ENCODE results near the gene OSM.

OSM gene

GRCh38 chr22:30285176-30285845 lies 18.7 kb upstream of the OSM start:
- no peak for DNase-seq

GRCh38 chr22:30284666-30285065 lies 18.0 kb upstream of the OSM start:
- DNase-seq, result no peak

- DNase-seq, result no peak
These were observed 17.5 kb upstream of the OSM start for GRCh38 chr22:30284172-30284571.

GRCh38 chr22:30283342-30283741 lies 16.7 kb upstream of the OSM start:
- no peak for DNase-seq

- no peak for DNase-seq
These were observed 16.0 kb upstream of the OSM start for GRCh38 chr22:30282616-30283046.

- no peak for DNase-seq
These were observed 13.9 kb upstream of the OSM start for GRCh38 chr22:30280505-30280904.

GRCh38 chr22:30279932-30280331 lies 13.3 kb upstream of the OSM start:
- no peak for DNase-seq

- no peak for DNase-seq
These were observed 12.6 kb upstream of the OSM start for GRCh38 chr22:30279046-30279788.

- DNase-seq, result peak; percentile 74
These were observed 11.1 kb upstream of the OSM start for GRCh38 chr22:30277547-30278344.

GRCh38 chr22:30276039-30276438 lies 9.4 kb upstream of the OSM start:
- DNase-seq, result no peak

GRCh38 chr22:30275625-30276024 lies 9.0 kb upstream of the OSM start:
- DNase-seq, result no peak

GRCh38 chr22:30274437-30274812 lies 7.8 kb upstream of the OSM start:
- no peak for DNase-seq

GRCh38 chr22:30273711-30274436 lies 7.2 kb upstream of the OSM start:
- no peak for DNase-seq

- DNase-seq, result no peak
These were observed 6.3 kb upstream of the OSM start for GRCh38 chr22:30272781-30273601.

GRCh38 chr22:30270832-30271231 lies 4.2 kb upstream of the OSM start:
- DNase-seq, result no peak

- no peak for DNase-seq
These were observed 1.7 kb upstream of the OSM start for GRCh38 chr22:30268331-30268730.

- no peak for DNase-seq
These were observed 991 bp upstream of the OSM start for GRCh38 chr22:30267382-30268302.

- no peak for DNase-seq
These were observed 717 bp downstream of the OSM start for GRCh38 chr22:30265823-30266444.

GRCh38 chr22:30265131-30265720 lies 1.4 kb downstream of the OSM start:
- no peak for DNase-seq

- DNase-seq, result no peak
These were observed 2.8 kb downstream of the OSM start for GRCh38 chr22:30263883-30264282.

Measured in fibroblast of skin of abdomen (primary cell).